ENCODE measurements around the gene RBM33.

RBM33 gene

DNA sequence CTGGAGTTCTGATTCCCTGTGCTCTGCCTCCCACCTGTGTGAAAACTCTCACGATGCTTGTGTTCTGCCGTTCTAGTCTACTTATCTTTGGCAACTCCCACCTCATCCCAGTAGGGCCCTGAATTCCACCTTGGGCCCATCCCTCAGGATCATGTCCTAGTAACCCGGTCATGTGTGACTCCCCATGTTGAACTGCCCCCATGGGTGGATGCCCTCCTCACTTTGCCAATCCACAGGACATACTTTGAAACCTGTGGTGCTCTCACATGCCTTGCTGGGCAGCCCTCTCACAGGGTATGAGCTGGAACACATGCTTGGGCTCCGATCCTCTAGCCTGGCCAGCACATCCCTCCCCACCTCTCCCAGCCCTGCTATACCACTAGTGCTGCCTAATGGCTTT is 3.8 kb upstream of the RBM33 start:
- H3K4me3 ChIP-seq (ENCODE audit: control insufficient read depth, low read depth, low read length), result no peak overlapping the region
- TF ChIP-seq, protein P1, sequence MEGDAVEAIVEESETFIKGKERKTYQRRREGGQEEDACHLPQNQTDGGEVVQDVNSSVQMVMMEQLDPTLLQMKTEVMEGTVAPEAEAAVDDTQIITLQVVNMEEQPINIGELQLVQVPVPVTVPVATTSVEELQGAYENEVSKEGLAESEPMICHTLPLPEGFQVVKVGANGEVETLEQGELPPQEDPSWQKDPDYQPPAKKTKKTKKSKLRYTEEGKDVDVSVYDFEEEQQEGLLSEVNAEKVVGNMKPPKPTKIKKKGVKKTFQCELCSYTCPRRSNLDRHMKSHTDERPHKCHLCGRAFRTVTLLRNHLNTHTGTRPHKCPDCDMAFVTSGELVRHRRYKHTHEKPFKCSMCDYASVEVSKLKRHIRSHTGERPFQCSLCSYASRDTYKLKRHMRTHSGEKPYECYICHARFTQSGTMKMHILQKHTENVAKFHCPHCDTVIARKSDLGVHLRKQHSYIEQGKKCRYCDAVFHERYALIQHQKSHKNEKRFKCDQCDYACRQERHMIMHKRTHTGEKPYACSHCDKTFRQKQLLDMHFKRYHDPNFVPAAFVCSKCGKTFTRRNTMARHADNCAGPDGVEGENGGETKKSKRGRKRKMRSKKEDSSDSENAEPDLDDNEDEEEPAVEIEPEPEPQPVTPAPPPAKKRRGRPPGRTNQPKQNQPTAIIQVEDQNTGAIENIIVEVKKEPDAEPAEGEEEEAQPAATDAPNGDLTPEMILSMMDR (conservative IDR thresholded peaks at IDR 0.05; ENCODE audit: control insufficient read depth, insufficient read depth, low read depth, low read length), result no peak
- no peak for DNase-seq (ENCODE audit: low read depth)

DNA sequence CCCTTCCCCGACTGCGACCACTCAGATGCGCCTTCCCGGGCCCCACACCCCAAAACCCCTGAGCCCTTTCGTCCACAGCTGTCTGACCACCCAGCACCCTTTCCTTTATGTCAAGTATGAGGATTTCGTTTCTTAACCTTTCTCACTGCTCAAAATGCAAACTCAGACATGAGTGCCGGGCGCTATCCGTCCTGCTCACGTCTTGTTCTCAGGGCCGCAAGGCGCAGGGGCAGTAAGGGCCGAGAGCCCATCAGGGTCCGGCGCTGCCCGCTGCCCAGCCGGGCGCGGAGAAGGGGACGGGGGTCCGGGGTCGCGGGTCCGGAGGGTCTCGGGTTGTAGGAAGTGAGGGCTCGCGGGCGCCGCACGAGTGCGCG is 670 bp upstream of the RBM33 start:
- peak overlapping the region; percentile 96 for H3K4me3 ChIP-seq (ENCODE audit: control insufficient read depth, low read depth, low read length)
- TF ChIP-seq, protein P1 (conservative IDR thresholded peaks at IDR 0.05; ENCODE audit: control insufficient read depth, insufficient read depth, low read depth, low read length), result no peak
- DNase-seq (ENCODE audit: low read depth), result no peak

DNA sequence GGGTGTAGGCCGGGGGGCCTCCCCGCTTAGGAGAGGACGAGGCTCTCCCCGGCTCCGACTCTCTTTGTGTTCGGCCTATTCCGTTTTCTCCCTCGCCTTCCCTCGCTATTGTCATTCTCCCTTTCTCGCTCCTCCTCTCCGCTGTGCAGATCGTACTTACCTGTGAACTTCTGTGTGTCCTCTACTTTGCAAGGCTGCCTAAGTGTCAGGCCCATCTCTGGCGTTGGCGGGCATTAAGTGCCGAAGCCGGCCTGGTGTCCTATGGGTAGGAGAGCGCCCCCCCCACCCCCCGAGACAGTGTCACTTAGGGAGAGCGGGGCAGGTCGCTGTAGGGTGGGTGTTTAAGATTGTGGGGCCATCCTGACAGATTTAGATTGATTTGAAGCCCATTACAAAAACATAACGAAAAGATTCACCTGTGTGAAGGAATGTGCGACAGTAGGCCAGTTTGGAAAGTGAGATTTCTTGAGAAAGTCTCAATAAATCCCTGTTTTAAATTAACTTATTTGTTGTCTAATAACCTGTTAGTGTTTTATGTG is 579 bp downstream of the RBM33 start:
- H3K4me3 ChIP-seq (ENCODE audit: control insufficient read depth, low read depth, low read length), result peak overlapping the region; percentile 96
- DNase-seq (ENCODE audit: low read depth), result peak; percentile 32
- TF ChIP-seq, protein P1 (conservative IDR thresholded peaks at IDR 0.05; ENCODE audit: control insufficient read depth, insufficient read depth, low read depth, low read length), result no peak

DNA sequence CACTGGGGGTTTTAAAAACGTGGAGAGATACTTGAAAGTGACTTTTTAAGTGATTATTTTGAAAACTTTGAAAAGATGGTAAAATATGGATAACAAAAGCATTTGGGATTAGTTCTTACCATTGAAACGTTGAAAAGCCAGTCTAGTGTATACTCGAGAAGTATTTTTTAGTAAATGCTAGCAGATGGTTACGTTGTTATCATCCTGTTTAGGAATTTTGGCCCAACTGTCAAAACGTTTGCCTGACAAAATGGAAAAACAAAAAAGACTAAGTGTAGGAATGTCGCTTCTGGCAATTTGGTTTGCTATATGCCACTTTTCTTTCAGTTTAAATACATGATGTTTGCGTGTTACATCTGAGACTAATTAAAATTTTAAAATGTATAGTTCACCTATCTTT is 1.2 kb downstream of the RBM33 start:
- no peak for DNase-seq (ENCODE audit: low read depth)
- TF ChIP-seq, protein P1 (conservative IDR thresholded peaks at IDR 0.05; ENCODE audit: control insufficient read depth, insufficient read depth, low read depth, low read length), result no peak
- peak overlapping the region; percentile 96 for H3K4me3 ChIP-seq (ENCODE audit: control insufficient read depth, low read depth, low read length)

DNA sequence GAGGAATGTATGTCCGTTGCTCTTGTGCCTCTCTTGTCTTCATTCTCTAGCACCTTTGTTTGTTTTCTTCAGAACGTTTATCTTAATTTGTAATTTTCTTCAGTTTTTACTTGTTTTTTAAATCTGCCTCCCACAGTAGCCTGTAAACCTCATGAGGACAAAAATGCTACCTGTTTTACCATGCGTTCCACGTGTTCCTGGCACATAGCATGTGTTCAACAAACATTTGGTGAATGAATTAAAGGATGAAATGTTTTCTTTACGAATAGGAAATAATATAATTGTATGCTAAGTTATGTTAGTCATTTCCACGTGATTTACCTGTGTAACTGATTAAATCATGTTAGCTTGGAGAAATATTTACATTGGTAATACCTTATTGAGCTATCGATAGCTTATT is 2.2 kb downstream of the RBM33 start:
- TF ChIP-seq, protein P1 (conservative IDR thresholded peaks at IDR 0.05; ENCODE audit: control insufficient read depth, insufficient read depth, low read depth, low read length), result no peak
- no peak for DNase-seq (ENCODE audit: low read depth)
- no peak overlapping the region for H3K4me3 ChIP-seq (ENCODE audit: control insufficient read depth, low read depth, low read length)

DNA sequence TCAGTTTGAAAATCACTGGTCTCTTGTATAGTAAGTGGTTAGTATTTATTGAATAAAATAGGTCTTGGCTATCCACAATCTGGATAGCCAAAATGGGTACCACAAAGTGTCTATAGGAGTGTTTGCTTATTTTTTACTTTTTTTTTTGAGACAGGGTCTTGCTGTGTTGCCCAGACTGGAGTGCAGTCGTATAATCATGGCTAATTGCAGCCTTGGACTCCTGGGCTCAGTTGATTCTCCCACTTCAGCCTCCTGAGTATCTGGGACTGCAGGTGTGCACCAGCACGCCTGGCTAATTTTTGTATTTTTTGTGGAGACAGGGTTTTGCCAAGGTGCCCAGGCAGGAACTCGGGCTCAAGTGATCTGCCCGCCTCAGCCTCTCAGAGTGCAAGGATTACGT is 2.8 kb downstream of the RBM33 start:
- DNase-seq (ENCODE audit: low read depth), result no peak
- no peak overlapping the region for H3K4me3 ChIP-seq (ENCODE audit: control insufficient read depth, low read depth, low read length)
- TF ChIP-seq, protein P1 (conservative IDR thresholded peaks at IDR 0.05; ENCODE audit: control insufficient read depth, insufficient read depth, low read depth, low read length), result no peak

DNA sequence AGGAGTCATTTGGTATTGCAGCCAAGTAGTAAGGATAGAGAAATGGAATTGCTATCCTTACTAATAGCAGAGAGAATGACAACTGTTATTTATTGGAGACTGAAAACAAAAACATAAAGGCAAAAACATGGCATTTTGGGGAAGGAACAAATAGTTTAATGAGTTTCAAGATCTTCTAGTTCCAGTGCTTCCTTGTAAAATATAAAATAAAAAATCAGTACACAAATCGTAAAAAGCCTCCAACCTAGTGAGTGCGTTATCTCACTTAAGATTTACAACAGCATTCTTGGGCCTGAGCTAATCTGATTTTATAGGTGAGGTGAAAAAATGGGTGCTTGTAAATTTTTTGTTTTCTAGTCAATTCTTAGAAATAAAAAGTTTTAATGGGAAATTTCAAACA is 3.3 kb downstream of the RBM33 start:
- TF ChIP-seq, protein P1 (conservative IDR thresholded peaks at IDR 0.05; ENCODE audit: control insufficient read depth, insufficient read depth, low read depth, low read length), result no peak
- H3K4me3 ChIP-seq (ENCODE audit: control insufficient read depth, low read depth, low read length), result no peak overlapping the region
- no peak for DNase-seq (ENCODE audit: low read depth)
